Natural killer cell (primary cell): ENCODE results near the gene KIF6. TPM values are rescaled to one million over a fixed set of nuclear protein-coding genes. Genes with fewer than 3 reads are reported as not detected.

ENCODE experiments used
- ATAC-seq, 3 donors: fragments of 150-1000 bp in 2 of 3; fragments of 200-7000 bp in 1 of 3; cut with Tn5 transposase; 1 replicate in 1 of 3; 2 replicates in 2 of 3; pipeline ENCODE4 v1.10.0; 2021; ENCODE audit warnings: mild to moderate bottlenecking in 2 of 3, moderate library complexity in 2 of 3
- DNase-seq, 2 donors: peaks; one replicate each; pipeline versions ENCODE4 v3.0.0 to v3.0.0-alpha.2; 2013 to 2021; ENCODE audit warnings: mixed read lengths in 1 of 2
- H3K27ac ChIP-seq: one replicate; pipeline ENCODE4 v1.5.1; 2013; ENCODE audit warnings: mild to moderate bottlenecking, low read length
- H3K27me3 ChIP-seq: one replicate; pipeline ENCODE4 v1.6.1; 2013; ENCODE audit warnings: low read length; ENCODE audit not compliant: control insufficient read depth, insufficient read depth
- H3K36me3 ChIP-seq: one replicate; pipeline ENCODE4 v1.6.1; 2013; ENCODE audit warnings: low read length; ENCODE audit not compliant: control insufficient read depth, insufficient read depth
- H3K4me1 ChIP-seq: one replicate; pipeline ENCODE4 v1.6.1; 2013; ENCODE audit warnings: low read length; ENCODE audit not compliant: control insufficient read depth, insufficient read depth
- H3K4me3 ChIP-seq: one replicate; pipeline ENCODE4 v1.5.1; 2013; ENCODE audit warnings: low read length
- H3K9me3 ChIP-seq: one replicate; pipeline ENCODE4 v1.6.1; 2013; ENCODE audit warnings: low read length; ENCODE audit not compliant: control insufficient read depth, insufficient read depth
- H3K27ac Mint-ChIP-seq, 2 donors: one replicate each; pipeline ENCODE4 v1.8.0; 2022; ENCODE audit warnings: mild to moderate bottlenecking in 2 of 2, mixed read lengths in 2 of 2, moderate library complexity in 1 of 2
- H3K27me3 Mint-ChIP-seq, 2 donors: one replicate each; pipeline ENCODE4 v1.8.0; 2022; ENCODE audit warnings: low read depth in 2 of 2, mixed read lengths in 2 of 2
- H3K36me3 Mint-ChIP-seq: one replicate; pipeline ENCODE4 v1.8.0; 2022; ENCODE audit warnings: mixed read lengths
- H3K4me1 Mint-ChIP-seq, 2 donors: one replicate each; pipeline ENCODE4 v1.8.0; 2022; ENCODE audit warnings: mixed read lengths in 2 of 2
- H3K4me3 Mint-ChIP-seq: one replicate; pipeline ENCODE4 v1.8.0; 2022; ENCODE audit warnings: mild to moderate bottlenecking, moderate library complexity, mixed read lengths
- H3K9me3 Mint-ChIP-seq, 2 donors: one replicate each; pipeline ENCODE4 v1.8.0; 2022; ENCODE audit warnings: mixed read lengths in 2 of 2
- CTCF ChIP-seq: fragments of 200-600 bp; IDR thresholded peaks from one replicate; pipeline ENCODE4 v1.8.0; 2022; ENCODE audit warnings: antibody characterized with exemption
- WGBS: methylation state at CpG from one replicate; pipeline ENCODE4 v1.1.7; 2013; ENCODE audit warnings: missing lambda C conversion rate; ENCODE audit not compliant: insufficient coverage; 5-methylcytosine and 5-hydroxymethylcytosine counted together
- intact Hi-C: fragments of 100-400 bp; cut with micrococcal nuclease; formaldehyde crosslinking; loops from one replicate; pipeline ENCODE4 v1.14.2; 2022
- total RNA-seq, 4 donors: library from RNA; stranded (reverse); fragments of 120-200 nt in 1 of 4; gene quantifications; one replicate each; pipeline versions ENCODE4 v1.2.3 to v1.2.4, GENCODE V29; 2013 to 2022

Gene KIF6
- total RNA-seq, 3 donors from 2014 or later (not counting 1 experiment from before 2014, with no cell fraction given), result not detected

- Mint-ChIP-seq H3K9me3 (no peaks in the 10 kb centered on the region), H3K27me3 (peaks cover 17 to 25% of the 10 kb centered on the region in 2 donors), H3K4me1 (peaks cover 5 to 10% of the 10 kb centered on the region in 2 donors), H3K4me3 (no peak overlapping the region), H3K36me3 (no peaks in the 10 kb centered on the region), H3K27ac (no peak overlapping the region)
- H3K4me3 ChIP-seq, result no peak overlapping the region
- intact Hi-C loops, result no loop called here
- DNase-seq (no peak), ATAC-seq (no peak)
- H3K4me1 ChIP-seq, result no peaks in the 10 kb centered on the region
- H3K9me3 ChIP-seq, result no peaks in the 10 kb centered on the region
- H3K27ac ChIP-seq, result no peak overlapping the region
- no peak for TF ChIP-seq CTCF
- H3K36me3 ChIP-seq, result no peaks in the 10 kb centered on the region
- no peaks in the 10 kb centered on the region for H3K27me3 ChIP-seq
- no CpG with 5 or more reads among the region's 1 CpG for WGBS
Measured at GRCh38 chr6:39755231-39755630, 30.0 kb upstream of the KIF6 start.

GRCh38 chr6:39754514-39755115, 29.4 kb upstream of the KIF6 start:
- no peak overlapping the region for H3K27ac Mint-ChIP-seq
- peaks cover 5 to 10% of the 10 kb centered on the region in 2 donors for H3K4me1 Mint-ChIP-seq
- H3K36me3 ChIP-seq, result no peaks in the 10 kb centered on the region
- H3K9me3 Mint-ChIP-seq, result no peaks in the 10 kb centered on the region
- peaks cover 17 to 25% of the 10 kb centered on the region in 2 donors for H3K27me3 Mint-ChIP-seq
- H3K4me3 ChIP-seq, result no peak overlapping the region
- no peaks in the 10 kb centered on the region for H3K36me3 Mint-ChIP-seq
- intact Hi-C loops, result no loop called here
- no peak for DNase-seq
- no peak for ATAC-seq
- no peak for TF ChIP-seq CTCF
- no peak overlapping the region for H3K4me3 Mint-ChIP-seq
- H3K4me1 ChIP-seq, result no peaks in the 10 kb centered on the region
- 92% methylated on average over 5 of the region's 5 CpGs for WGBS
- no peak overlapping the region for H3K27ac ChIP-seq
- H3K9me3 ChIP-seq, result no peaks in the 10 kb centered on the region
- H3K27me3 ChIP-seq, result no peaks in the 10 kb centered on the region

- H3K27me3 ChIP-seq, result no peaks in the 10 kb centered on the region
- no peak overlapping the region for H3K4me3 Mint-ChIP-seq
- H3K27ac ChIP-seq, result no peak overlapping the region
- no peaks in the 10 kb centered on the region for H3K4me1 ChIP-seq
- no peaks in the 10 kb centered on the region for H3K9me3 ChIP-seq
- peaks cover 5 to 10% of the 10 kb centered on the region in 2 donors for H3K4me1 Mint-ChIP-seq
- intact Hi-C loops, result no loop called here
- H3K36me3 Mint-ChIP-seq, result no peaks in the 10 kb centered on the region
- H3K4me3 ChIP-seq, result no peak overlapping the region
- H3K27me3 Mint-ChIP-seq, result peaks cover 17 to 25% of the 10 kb centered on the region in 2 donors
- no peak for TF ChIP-seq CTCF
- no peaks in the 10 kb centered on the region for H3K36me3 ChIP-seq
- ATAC-seq (no peak), DNase-seq (no peak)
- H3K9me3 Mint-ChIP-seq, result no peaks in the 10 kb centered on the region
- H3K27ac Mint-ChIP-seq, result no peak overlapping the region
- WGBS, result 21% methylated on average over 3 of the region's 3 CpGs
Measured at GRCh38 chr6:39753725-39754045, 28.5 kb upstream of the KIF6 start.
